HG03521 (cell line): ENCODE measurements around the gene TGFBI.
A peak's percentile ranks its signal among the peaks of the same experiment; 100 is the strongest.

Experiments
- ATAC-seq: cut with Tn5 transposase; IDR thresholded peaks from one replicate; pipeline ENCODE4 v1.9.1; 2021; ENCODE audit warnings: mild to moderate bottlenecking, moderate library complexity; ENCODE audit not compliant: unreplicated experiment

The TGFBI gene

DNA sequence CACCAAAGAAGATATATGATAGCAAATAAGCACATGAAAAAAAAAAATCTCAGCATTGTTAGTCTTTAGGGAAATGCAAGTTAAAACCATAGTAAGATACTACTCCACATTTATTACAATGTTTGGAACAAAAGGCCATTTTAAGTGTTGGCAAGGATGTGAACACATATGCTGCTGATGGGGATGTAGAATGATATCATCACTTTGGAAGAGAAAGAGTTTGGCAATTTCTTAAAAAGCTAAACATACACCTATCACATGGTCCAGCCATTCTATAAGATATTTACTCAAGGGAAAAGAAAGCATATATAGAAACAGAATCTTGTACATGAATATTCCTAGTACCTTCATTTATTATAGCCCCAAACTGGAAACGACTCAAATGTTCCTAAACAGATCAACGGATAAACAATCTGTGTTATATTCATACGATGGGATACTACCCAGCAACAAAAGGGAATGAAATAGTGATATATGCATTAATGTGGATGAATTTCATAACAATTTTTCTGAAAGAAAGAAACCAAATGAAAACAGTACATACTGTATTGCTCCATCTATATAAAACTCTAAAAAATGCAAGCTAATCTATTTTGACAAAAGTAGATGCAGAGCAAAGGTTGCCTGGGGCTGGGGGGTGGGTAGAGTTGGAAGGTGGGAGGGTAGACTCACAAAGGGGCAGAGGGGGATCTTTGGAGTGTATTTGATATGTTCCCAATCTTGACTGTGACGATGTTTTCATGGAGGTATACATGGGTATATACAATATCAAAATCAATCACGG, 58.2 kb downstream of the TGFBI start:
- ATAC-seq: no peak

DNA sequence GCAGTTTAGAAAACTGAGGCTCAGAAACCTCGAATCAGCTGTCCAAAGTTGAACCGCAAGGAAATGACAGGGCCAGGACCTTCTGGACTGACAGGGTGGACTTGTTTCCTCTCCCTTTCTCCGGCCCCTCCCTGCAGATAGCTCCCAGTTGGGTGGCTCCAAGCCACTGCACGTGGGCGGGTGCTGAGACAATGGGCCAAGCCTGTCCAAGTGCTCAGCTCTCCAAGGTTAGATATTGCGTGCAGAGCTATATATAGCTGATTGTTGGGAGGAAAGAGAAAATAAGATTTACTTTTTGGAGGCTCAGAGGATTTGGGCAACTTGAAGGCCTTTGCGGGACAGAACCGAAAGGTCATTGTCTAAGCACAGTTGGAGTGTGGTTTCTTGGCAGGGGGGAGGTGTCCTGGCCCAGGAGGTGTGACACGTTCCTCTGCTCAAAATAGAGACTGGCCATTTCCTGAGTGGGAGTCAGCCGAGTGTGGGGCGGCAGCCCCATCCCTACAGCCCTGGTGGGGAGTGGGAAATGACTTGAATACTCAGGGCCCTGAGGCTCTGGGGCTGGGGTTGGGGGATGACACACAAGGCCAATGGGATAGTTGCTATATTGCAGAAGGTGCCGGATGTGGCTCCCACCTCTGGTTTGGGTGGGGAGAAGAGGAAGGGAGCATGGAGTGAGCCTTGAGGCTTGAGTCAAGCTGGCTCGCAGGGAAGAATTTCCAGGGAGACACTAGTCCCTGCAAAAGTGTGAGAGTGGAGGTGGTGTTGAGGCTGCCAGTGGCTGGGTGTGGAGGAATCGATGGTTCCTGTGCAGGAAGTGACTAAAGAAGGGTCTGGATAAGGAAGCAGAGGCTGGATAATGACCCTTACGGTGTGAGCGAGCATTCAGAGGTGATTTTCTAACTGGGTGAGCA, 59.4 kb downstream of the TGFBI start:
- ATAC-seq: no peak

DNA sequence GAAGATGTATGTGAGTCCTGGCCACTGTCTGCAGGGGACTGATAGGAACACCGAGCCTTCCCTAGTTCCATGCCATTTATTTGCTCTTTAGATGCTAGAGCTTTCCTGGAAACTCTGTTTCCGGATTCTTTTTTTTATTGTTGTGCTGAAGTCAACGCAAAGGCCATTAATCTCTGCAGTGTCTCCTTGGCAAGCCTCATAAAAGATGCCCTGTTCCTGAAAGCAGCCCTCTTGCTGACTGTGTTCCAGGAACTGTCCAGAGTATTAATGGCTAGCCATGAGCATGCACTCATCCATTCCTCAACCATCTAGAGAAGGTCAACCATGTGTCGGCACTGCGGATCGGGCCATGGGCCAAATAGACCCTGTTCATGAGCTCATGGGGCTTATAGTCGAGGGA, 61.0 kb downstream of the TGFBI start:
- ATAC-seq: no peak

DNA sequence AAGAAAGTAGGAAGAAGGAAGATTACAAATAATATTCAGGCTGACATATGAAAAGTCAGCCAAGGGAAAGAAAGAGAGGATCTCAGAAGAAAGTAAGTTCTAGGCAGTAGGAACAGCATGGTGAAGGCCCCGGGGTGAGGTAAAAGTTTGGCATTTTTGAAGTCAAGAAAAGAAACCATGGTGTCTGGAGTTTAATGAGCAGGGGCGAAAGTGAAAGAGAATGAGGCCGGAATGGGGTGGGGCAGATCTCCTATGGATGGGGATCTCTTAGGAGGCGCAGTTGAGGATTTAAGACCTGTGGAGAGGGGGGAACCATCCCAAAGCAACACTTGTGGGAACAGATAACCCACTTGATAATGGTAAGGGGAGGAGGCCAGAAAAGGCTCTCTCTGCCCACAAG, 61.5 kb downstream of the TGFBI start:
- ATAC-seq: no peak

DNA sequence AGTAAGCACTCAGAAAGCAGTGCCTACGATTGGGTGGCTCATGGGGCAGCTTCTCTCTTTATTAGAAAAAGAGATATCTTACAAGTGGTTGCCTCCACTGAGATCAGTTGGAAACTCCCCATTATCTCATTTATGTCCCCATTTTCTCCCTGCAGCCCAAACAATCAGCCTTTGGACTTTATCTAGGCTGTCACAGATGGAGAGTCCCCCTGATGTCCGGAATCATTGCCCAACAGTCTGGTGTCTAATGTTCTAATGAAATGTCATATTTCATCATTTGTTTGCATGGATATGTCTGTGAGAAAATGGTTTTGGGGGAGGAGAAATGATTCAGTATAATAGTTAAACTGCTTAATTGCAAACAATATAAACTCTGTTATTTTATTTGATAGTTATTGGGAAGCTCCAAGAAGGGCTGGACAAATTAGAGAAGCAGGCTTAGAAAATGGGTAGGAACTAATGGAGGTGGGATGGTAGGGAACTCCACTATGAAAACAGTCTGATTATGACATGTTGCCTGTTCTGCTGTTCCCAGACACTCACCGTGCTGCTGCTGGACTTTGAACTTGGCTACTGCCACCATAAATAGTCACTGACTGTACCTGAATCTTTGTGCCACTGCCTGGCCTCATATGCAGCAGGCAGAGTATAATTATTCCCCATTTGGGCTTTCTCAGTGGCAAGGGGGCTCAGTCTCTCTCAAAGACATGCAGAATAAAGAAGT, 65.6 kb downstream of the TGFBI start:
- ATAC-seq: no peak

DNA sequence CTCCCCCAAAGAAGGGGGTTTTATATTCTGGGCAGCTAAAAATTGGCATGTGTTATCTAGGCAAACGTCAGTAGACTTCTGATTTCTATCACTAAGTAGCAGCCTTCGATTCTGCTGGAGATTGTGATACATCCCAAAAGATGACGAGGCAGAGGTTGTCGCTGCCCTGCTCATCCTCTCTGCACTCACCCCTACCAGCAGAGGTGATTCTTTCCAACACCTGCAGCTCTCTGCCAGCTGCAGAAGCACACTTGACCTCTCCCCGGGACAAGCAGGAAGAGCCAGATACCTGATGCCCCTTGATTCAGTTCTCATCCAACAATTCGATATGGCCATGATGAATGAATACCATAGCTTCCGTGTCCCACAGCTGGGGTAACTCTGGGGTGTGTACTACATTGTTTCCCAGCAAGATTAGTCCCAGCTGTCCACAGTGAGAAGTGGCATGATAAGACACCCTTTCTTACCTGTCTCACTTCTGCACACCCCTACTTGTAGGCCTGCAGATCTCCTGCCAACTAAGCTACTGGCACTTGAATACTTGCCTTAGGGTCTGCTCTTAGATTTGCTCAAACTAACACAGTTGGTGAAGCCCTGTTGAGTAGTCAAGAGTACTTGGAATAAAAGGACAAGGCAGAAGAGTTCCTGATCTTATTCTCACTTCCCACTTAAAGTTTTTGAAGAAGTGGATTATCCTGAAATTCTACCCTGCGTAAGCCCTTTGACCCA, 66.3 kb downstream of the TGFBI start:
- ATAC-seq: no peak

DNA sequence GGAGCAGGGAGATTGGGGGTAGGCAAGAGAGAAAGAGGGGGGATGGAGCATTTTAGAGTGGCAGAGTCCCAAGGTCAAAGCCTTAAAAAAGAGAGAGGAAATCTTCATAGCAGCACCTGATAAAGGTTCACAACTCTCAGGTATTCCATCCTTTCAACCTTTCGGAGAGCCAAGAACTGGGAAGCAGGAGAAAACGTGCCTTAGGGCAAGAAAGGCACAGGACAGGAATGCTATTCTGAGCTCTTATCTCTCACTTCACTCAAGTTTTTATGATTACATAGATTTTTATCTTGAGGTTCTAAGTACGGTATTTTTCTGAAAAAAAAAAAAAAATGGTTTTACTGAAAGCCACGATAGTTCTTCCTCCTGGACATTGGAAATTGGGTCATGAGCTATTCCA, 69.4 kb downstream of the TGFBI start:
- no peak for ATAC-seq

DNA sequence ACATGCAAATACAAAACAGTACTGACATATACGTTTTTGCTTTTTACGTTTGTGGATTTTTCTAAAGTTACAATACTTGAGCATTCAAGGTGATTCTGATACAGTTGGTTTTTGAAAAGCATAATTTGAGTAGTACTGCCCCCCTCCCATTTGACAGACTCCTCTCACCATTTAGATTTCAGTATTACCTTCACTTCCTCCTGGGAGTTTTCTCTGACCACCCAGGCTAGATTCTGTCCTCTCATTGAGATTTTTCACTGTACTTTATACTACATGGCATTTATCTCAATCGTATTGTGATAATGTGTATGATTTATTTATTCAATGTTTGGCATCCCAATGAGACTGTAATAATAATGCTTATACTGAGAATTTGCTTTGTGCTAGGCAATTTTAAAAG, 71.1 kb downstream of the TGFBI start:
- no peak for ATAC-seq

DNA sequence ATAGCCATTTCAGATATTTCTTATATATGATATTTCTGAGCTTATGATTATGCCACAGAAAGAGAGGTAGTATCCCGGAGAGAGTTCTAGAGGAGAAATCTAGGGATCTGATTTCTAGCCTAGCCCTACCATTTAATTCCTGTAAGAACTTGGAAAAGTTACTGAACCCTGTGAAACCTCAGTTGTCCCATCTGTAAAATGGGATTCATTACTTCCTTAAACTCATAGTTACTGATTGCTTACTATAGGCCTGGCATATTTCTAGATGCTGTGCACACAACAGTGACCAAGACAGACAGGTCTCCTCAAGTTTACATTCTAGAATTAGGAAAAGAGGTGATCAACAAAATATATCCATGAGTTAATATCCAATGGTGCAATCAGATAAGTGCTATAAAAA, 73.1 kb downstream of the TGFBI start:
- no peak for ATAC-seq

DNA sequence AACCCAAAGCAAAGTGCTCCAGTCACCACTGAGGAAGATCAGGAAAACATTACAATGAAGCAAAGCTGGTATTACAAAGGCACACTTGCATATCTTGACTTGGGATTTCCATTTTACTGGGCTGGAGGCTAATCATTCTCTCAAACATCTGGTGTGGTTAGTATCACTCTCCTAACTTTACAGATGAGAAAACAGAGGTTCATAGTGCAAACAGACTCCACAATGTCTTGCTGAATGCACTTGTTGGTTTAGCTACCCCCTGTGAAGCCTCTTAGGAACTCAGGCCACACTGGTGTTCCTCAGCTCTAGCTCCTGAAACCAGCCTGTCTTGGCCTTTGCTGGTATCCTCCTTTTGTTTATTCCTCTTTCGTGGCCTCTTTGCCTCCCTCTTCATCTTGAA, 74.3 kb downstream of the TGFBI start:
- peak; percentile 61 for ATAC-seq

DNA sequence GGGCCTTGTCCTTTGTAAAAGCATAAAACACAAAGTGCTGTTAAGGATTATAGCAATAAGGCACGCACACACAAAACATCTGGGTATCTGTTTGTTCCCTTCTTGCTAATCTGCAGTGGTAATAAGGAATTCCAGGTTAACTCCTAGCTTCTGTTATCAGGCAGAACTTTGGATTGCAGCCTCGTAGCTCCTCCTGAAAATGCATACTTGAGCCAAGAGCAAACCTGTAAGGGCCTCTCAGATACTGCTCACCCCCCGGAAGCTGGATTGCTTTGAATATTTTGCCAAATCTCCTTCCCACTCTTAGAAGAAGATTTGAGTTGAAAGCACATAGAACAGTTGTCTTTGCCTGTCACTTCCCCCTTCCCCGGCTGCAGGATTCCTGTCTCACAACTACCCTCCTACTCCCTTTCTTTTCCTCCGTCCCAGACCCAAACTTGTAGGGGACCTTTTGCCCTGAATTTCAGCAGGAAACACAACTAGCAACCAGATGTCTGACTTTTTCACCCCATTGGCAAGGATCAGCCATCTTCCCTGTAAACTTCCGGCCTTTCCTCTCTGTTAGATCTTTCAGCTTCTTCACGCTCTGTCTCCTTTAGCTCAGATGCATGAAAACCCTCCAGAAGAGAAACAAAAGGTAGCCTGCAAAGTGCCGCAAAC, 75.6 kb downstream of the TGFBI start:
- no peak for ATAC-seq

DNA sequence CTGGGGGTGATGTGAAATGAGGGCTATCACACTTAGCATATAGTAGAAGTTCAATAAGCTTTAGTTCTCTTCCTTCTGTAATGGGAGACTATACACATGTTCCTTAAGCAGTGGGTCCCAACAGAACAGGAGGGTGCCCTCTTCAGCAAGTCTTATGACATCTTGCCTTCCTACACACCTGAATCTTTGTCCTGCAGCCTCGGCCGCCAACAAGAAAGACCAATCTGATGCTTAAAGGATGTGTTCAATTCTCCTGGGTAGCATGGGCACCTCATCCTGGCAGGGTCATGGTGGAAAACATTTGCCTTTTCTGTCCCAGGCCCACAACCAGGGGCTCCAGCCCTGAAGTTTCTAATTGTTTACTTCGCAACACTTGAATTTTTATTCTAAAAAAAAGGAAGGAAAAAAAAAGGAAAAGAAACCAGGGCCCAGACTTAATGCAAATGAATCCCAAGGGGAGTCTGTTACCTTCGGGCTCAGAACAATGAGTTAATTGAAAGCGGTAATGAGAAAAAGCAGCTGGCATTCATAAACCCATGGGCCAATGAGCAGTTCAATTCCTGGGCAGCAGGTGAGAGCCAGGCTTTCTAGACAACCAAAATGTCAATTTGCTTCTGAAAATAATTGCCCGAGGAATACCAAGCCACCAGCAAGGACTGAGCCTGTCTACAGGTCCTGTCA, 77.7 kb downstream of the TGFBI start:
- ATAC-seq: no peak

DNA sequence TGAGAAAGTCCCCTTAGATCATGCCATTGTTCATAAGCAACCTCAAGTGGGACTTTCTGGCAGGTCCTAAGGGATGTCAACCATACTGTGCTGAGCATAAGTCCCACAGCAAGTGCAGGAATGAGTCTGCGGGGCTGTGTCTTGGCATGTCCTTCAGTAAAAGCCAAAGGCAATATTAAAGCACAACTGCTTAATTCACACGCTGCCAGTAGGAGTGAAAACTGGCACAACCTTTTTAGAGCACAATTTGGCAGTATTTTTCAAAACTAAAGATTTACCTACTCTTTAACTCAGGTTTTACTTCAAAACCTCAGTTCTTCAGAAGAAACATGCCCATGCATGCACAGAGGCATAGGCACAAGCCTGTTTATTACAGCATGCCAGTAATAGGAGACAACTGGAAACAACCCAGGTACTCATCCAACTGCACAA, 79.4 kb downstream of the TGFBI start:
- ATAC-seq: no peak

DNA sequence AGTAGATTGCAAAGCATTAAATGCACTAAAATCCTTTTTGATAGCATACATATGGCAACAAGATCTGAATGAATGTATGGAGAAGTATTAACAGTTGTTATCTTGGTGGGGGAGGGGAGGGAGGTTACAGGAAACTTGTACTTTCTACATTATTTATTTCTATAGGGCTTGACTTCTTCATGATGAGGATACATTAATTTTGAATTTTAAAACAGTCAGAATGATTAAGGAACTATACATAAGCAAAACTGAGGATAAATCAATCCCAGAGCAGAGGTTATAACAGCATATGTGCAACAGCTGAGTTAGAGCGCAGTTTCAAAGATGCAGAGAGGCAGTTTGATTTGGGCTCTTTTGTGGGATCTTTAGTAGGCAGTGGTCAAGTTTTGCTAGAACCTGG, 80.0 kb downstream of the TGFBI start:
- no peak for ATAC-seq

DNA sequence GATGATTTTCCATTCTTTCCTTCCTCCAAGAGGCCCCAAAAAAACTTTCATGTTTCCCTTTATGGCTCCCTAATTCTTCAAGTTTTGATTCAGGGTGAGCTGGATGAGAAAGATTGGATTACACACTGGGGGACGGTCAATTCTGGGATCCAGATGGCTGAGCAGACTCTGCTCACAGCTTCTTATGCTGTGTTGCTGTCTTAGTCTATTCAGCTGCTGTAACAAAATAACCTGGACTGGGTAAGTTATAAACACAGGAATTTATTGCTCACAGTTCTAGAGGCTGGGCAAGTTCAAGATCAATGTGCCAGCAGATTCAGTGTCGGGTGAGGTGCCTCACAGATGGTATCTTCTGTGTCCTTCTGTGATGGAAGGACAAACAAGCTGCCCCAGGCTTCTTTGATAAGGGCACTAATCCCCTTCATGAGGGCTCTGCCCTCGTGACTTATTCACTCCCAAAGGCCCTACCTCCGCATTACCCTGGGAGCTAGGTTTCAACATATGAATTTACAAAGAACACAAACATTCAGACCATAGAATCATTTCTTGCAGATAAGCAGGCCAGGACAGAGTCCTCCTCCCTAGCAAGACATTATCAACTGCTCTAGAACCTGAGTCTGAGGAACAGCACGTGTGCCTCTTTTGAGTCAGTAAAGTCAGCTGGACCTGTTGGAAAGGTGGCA, 80.8 kb downstream of the TGFBI start:
- ATAC-seq: no peak
